ENCODE data around the gene TRIM33.

GRCh38 chr1:114368560-114369255, 142.3 kb downstream of the TRIM33 start:
- no peak for TF ChIP-seq NRF1 (IDR thresholded peaks at IDR 0.05; ENCODE audit: low read depth, low read length)
- no peak for TF ChIP-seq CTCF (IDR thresholded peaks at IDR 0.05; ENCODE audit: control extremely low read depth in 1 of 3, insufficient read depth in 1 of 3, low read depth in 1 of 3, low read length in 3 of 3)
- TF ChIP-seq POLR2A (IDR thresholded peaks at IDR 0.05; ENCODE audit: control extremely low read depth in 1 of 2, low read depth in 2 of 2, low read length in 2 of 2), result no peak
- TF ChIP-seq EP300 (IDR thresholded peaks at IDR 0.05; ENCODE audit: borderline replicate concordance in 1 of 2, low read depth in 2 of 2, low read length in 2 of 2), result no peak
- no peak for TF ChIP-seq GABPA (IDR thresholded peaks at IDR 0.05; ENCODE audit: borderline replicate concordance, insufficient read depth, low read length)
